Stomach (tissue), 9 donors: ENCODE data around the gene ANAPC2. TPM values are rescaled to one million over a fixed set of nuclear protein-coding genes. Genes with fewer than 3 reads are reported as not detected.

ENCODE experiments used
- DNase-seq, 2 donors: peaks; one replicate each; pipeline versions ENCODE4 v3.0.0 to v3.0.0-alpha.2; 2013 to 2019
- H3K27ac ChIP-seq, 5 donors: fragments of 200-600 bp in 4 of 5; sonication (generic) in 4 of 5; one replicate each; pipeline ENCODE4 v1.5.1; 2013 to 2019; ENCODE audit warnings: mild to moderate bottlenecking in 1 of 5, moderate library complexity in 1 of 5
- H3K27me3 ChIP-seq, 3 donors: fragments of 200-600 bp; sonication (generic); one replicate each; pipeline ENCODE4 v1.5.1; 2017 to 2019; ENCODE audit warnings: mixed run types in 1 of 3
- H3K36me3 ChIP-seq, 4 donors: fragments of 200-600 bp; sonication (generic); 1 replicate in 3 of 4; 2 replicates in 1 of 4; pipeline ENCODE4 v1.5.1; 2016 to 2019
- H3K4me1 ChIP-seq, 4 donors: fragments of 200-600 bp; sonication (generic); one replicate each; pipeline ENCODE4 v1.5.1; 2016 to 2019
- H3K4me3 ChIP-seq, 4 donors: fragments of 200-600 bp; sonication (generic) in 3 of 4; one replicate each; pipeline ENCODE4 v1.5.1; 2016 to 2019; ENCODE audit warnings: mild to moderate bottlenecking in 1 of 4
- H3K9me3 ChIP-seq, 4 donors: fragments of 200-600 bp; sonication (generic); one replicate each; pipeline ENCODE4 v1.5.1; 2016 to 2019
- CTCF ChIP-seq, 7 experiments: fragments of 450-650 bp in 4 of 7; fragments of 200-600 bp in 3 of 7; sonication (generic) in 3 of 7; IDR thresholded peaks; one replicate each; pipeline ENCODE4 v1.5.1; 2016 to 2019; ENCODE audit warnings: antibody characterized with exemption in 7 of 7, control low read depth in 2 of 7, mild to moderate bottlenecking in 1 of 7
- EP300 ChIP-seq: sonication (generic); formaldehyde crosslinking; IDR thresholded peaks from one replicate; pipeline ENCODE4 v1.6.1; 2017; ENCODE audit warnings: antibody characterized with exemption
- POLR2A ChIP-seq, 4 donors: fragments of 450-650 bp; IDR thresholded peaks; one replicate each; pipeline ENCODE4 v1.6.1; 2016; ENCODE audit warnings: antibody characterized with exemption in 4 of 4, control low read depth in 2 of 4, mild to moderate bottlenecking in 1 of 4, moderate library complexity in 1 of 4
- POLR2AphosphoS5 ChIP-seq, 3 donors: sonication (generic); formaldehyde crosslinking; IDR thresholded peaks; one replicate each; pipeline ENCODE4 v1.6.1; 2016; ENCODE audit warnings: antibody characterized with exemption in 3 of 3
- WGBS, 5 donors: extraction: QIAGEN DNeasy Blood & Tissue Kit in 3 of 5; methylation state at CpG; one replicate each; pipeline versions ENCODE4 v1.1.5 to v1.1.7; 2013 to 2018; 5-methylcytosine and 5-hydroxymethylcytosine counted together
- intact Hi-C: fragments of 100-400 bp; cut with DNase I; formaldehyde crosslinking; loops from one replicate; pipeline ENCODE4 v1.15.1; 2023; ENCODE audit warnings: low total_unique reads
- polyA plus RNA-seq, 3 donors: library from polyadenylated mRNA; stranded (reverse); fragments of 200-250 nt; gene quantifications; one replicate each; pipeline ENCODE4 v1.2.3, GENCODE V29; 2013
- total RNA-seq, 5 donors: library from RNA; depleted of rRNA; stranded (reverse); fragments of >200 nt; gene quantifications; one replicate each; pipeline versions ENCODE4 v1.1.0 to v1.2.3, GENCODE V29; 2014 to 2016
- donor health status: healthy with polysubstance abuse.
- donor health status: Bipolar disorder and iron deficiency.
- donor health status: healthy.

The ANAPC2 gene
- total and polyA plus RNA-seq, 8 donors: 26.1 to 147 (median 41.8) TPM

DNA sequence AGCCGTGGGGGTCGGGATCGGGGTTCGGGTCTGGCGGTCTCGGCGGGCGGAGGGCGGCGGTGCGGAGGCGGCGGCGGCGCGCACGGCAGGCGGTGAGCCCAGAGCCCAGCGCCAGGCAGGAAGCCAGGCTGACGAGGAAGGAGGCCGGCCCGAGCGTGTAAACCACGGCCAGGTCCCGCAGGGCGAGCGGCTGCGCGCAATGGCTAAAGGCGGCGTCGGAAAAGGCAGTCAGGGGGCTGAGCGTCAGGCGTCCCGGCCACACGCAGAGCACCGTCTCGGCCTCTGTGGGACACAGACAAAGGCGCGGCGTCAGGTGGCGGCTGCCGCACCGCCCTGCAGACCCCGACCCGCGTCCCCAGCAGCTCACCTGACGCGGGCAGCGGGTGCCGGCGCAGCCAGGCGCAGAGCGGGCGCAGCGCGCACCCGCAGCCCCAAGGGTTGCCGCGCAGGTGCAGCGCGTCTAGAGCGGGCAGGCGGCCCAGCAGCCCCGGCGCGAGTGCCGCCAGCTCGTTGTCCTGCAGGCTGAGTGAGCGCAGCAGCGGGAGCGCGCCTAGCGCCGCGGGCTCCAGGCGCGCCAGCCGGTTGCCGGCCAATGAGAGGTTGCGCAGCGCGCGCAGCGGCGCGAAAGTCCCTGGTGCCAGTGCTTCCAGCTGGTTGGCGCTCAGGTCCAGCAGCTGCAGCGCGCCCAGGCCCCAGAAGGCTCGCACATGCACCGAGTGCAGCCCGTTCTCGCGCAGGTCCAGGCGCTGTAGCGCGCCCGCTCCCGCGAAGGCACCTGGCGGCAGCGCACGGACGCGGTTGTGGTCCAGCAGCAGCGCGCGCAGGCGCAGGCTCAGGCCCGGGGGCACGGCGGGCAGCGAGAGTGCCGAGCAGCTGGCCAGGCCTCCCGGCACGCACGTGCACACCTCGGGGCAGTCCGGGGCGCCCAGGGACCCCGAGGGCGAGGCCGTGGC is 19.2 kb downstream of the ANAPC2 start:
- Histone ChIP-seq H3K4me1 (peaks cover 43 to 76% (median 55%) of the 10 kb centered on the region in 4 donors), H3K27me3 (peaks cover 28 to 100% (median 88%) of the 10 kb centered on the region in 3 donors), H3K27ac (peak overlapping the region; percentile 18 to 74 (median 25)), H3K36me3 (no peaks in the 10 kb centered on the region), H3K4me3 (peak overlapping the region; percentile 42 to 56 (median 46)), H3K9me3 (no peaks in the 10 kb centered on the region)
- WGBS, 5 donors: 0 to 3% (median 1%) methylated on average over 20 to 124 of the region's 124 CpGs
- TF ChIP-seq POLR2AphosphoS5 (IDR thresholded peaks at IDR 0.05): peak in 1 of 3 donors; percentile 41
- TF ChIP-seq EP300: no peak
- intact Hi-C loops: no loop called here
- DNase-seq: peak; percentile 73 to 86

- Histone ChIP-seq H3K27ac (peak overlapping the region in 2 of 5 donors; percentile 66 to 74), H3K4me1 (peaks cover 43 to 70% (median 51%) of the 10 kb centered on the region in 4 donors), H3K36me3 (no peaks in the 10 kb centered on the region), H3K9me3 (no peaks in the 10 kb centered on the region), H3K27me3 (peaks cover 28 to 100% (median 94%) of the 10 kb centered on the region in 3 donors), H3K4me3 (peak overlapping the region; percentile 42 to 56 (median 46))
- peak in 1 of 2 donors; percentile 45 for DNase-seq
- TF ChIP-seq POLR2A (IDR thresholded peaks at IDR 0.05): no peak
- no peak for TF ChIP-seq CTCF (IDR thresholded peaks at IDR 0.05)
- TF ChIP-seq EP300: no peak
- no peak for TF ChIP-seq POLR2AphosphoS5 (IDR thresholded peaks at IDR 0.05)
- intact Hi-C loops: no loop called here
- WGBS, 5 donors: 0 to 2% (median 0%) methylated on average over 16 to 36 of the region's 36 CpGs
Observed at GRCh38 chr9:137168573-137168903, 19.8 kb downstream of the ANAPC2 start.

DNA sequence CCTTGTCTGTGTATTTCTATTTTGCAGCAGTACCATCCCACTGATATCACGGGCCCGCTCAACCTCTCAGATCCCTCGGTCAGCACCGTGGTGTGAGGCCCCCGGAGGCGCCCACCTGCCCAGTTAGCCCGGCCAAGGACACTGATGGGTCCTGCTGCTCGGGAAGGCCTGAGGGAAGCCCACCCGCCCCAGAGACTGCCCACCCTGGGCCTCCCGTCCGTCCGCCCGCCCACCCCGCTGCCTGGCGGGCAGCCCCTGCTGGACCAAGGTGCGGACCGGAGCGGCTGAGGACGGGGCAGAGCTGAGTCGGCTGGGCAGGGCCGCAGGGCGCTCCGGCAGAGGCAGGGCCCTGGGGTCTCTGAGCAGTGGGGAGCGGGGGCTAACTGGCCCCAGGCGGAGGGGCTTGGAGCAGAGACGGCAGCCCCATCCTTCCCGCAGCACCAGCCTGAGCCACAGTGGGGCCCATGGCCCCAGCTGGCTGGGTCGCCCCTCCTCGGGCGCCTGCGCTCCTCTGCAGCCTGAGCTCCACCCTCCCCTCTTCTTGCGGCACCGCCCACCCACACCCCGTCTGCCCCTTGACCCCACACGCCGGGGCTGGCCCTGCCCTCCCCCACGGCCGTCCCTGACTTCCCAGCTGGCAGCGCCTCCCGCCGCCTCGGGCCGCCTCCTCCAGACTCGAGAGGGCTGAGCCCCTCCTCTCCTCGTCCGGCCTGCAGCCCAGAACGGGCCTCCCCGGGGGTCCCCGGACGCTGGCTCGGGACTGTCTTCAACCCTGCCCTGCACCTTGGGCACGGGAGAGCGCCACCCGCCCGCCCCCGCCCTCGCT is 20.4 kb downstream of the ANAPC2 start:
- TF ChIP-seq EP300 (no peak), CTCF (IDR thresholded peaks at IDR 0.05) (no peak), POLR2AphosphoS5 (IDR thresholded peaks at IDR 0.05) (no peak), POLR2A (IDR thresholded peaks at IDR 0.05) (no peak)
- intact Hi-C loops: no loop called here
- no peaks in the 10 kb centered on the region for H3K36me3 ChIP-seq
- H3K9me3 ChIP-seq: no peaks in the 10 kb centered on the region
- WGBS, 5 donors: 2 to 7% (median 4%) methylated on average over 15 to 57 of the region's 57 CpGs
- peaks cover 47 to 69% (median 54%) of the 10 kb centered on the region in 4 donors for H3K4me1 ChIP-seq
- H3K27ac ChIP-seq: peak overlapping the region in 1 of 5 donors; percentile 66
- H3K27me3 ChIP-seq: peaks cover 28 to 100% (median 96%) of the 10 kb centered on the region in 3 donors
- H3K4me3 ChIP-seq: peak overlapping the region; percentile 42 to 56 (median 46)
- DNase-seq: peak; percentile 76 to 78

GRCh38 chr9:137167277-137167746 is 21.0 kb downstream of the ANAPC2 start:
- H3K4me1 ChIP-seq: peaks cover 51 to 69% (median 56%) of the 10 kb centered on the region in 4 donors
- H3K4me3 ChIP-seq: peak overlapping the region in 3 of 4 donors; percentile 42 to 56 (median 49)
- no peaks in the 10 kb centered on the region for H3K9me3 ChIP-seq
- 10 to 20% (median 16%) methylated on average over 6 to 44 of the region's 44 CpGs for WGBS, 5 donors
- H3K36me3 ChIP-seq: no peaks in the 10 kb centered on the region
- peaks cover 28 to 100% (median 96%) of the 10 kb centered on the region in 3 donors for H3K27me3 ChIP-seq
- no peak for DNase-seq
- no peak overlapping the region for H3K27ac ChIP-seq
- intact Hi-C loops: no loop called here
- no peak for TF ChIP-seq POLR2AphosphoS5 (IDR thresholded peaks at IDR 0.05)
